ENCODE measurements around the gene BPI.
"Not testable (repeated sequence)": the region's sequence is repeated elsewhere in the genome, so short reads cannot be mapped to it uniquely, and the experiment has no call there.

BPI gene

DNA sequence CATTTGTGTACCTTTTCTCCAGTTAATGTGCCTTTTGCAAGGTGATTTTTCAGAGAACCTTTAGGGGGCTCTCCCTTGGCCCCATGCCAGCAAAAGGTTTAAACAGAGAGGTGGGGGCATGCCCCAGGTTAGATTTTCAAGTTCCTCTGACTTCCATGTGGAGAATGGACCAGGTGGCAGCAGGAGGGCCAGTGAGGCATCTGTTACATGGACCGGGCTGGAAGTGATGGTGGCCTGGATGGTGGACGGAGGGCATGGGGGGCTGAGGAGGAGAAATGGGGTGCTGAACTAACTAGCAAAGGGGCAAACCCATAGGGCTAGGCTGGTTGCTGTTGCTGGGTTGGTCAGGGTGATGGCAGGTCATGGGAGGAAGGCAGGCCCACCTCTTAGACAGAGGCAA lies 20.7 kb upstream of the BPI start:
- Histone ChIP-seq H3K79me2 (ENCODE audit: insufficient read depth, low read length) (no peaks in the 10 kb centered on the region), H3K36me3 (ENCODE audit: insufficient read depth, low read length) (no peaks in the 10 kb centered on the region), H3K9ac (ENCODE audit: low read depth, low read length) (no peak overlapping the region), H3K27me3 (ENCODE audit: insufficient read depth, low read length, poor library complexity) (peaks cover 3% of the 10 kb centered on the region), H2AFZ (ENCODE audit: low read depth, low read length) (no peak overlapping the region), H3K27ac (ENCODE audit: low read length) (no peak overlapping the region), H3K4me1 (ENCODE audit: insufficient read depth, low read length) (no peaks in the 10 kb centered on the region), H3K4me3 (ENCODE audit: low read depth in 1 of 2, low read length in 2 of 2) (no peak overlapping the region), H4K20me1 (ENCODE audit: insufficient read depth, low read length) (no peaks in the 10 kb centered on the region; the same call in 1 of the 2 replicates), H3K9me3 (ENCODE audit: insufficient read depth, low read length, severe bottlenecking) (no peaks in the 10 kb centered on the region), H3K4me2 (ENCODE audit: insufficient read depth, low read length) (no peak overlapping the region)
- ATAC-seq (ENCODE audit: insufficient read depth, low read depth) (no peak), DNase-seq (no peak)
- TF ChIP-seq, protein P1, sequence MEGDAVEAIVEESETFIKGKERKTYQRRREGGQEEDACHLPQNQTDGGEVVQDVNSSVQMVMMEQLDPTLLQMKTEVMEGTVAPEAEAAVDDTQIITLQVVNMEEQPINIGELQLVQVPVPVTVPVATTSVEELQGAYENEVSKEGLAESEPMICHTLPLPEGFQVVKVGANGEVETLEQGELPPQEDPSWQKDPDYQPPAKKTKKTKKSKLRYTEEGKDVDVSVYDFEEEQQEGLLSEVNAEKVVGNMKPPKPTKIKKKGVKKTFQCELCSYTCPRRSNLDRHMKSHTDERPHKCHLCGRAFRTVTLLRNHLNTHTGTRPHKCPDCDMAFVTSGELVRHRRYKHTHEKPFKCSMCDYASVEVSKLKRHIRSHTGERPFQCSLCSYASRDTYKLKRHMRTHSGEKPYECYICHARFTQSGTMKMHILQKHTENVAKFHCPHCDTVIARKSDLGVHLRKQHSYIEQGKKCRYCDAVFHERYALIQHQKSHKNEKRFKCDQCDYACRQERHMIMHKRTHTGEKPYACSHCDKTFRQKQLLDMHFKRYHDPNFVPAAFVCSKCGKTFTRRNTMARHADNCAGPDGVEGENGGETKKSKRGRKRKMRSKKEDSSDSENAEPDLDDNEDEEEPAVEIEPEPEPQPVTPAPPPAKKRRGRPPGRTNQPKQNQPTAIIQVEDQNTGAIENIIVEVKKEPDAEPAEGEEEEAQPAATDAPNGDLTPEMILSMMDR (IDR thresholded peaks at IDR 0.05; ENCODE audit: borderline replicate concordance, extremely low read depth, low read length, poor library complexity, severe bottlenecking) = no peak
- TF ChIP-seq EZH2 (IDR thresholded peaks at IDR 0.05; ENCODE audit: borderline replicate concordance, low read depth, low read length, severe bottlenecking) = no peak

DNA sequence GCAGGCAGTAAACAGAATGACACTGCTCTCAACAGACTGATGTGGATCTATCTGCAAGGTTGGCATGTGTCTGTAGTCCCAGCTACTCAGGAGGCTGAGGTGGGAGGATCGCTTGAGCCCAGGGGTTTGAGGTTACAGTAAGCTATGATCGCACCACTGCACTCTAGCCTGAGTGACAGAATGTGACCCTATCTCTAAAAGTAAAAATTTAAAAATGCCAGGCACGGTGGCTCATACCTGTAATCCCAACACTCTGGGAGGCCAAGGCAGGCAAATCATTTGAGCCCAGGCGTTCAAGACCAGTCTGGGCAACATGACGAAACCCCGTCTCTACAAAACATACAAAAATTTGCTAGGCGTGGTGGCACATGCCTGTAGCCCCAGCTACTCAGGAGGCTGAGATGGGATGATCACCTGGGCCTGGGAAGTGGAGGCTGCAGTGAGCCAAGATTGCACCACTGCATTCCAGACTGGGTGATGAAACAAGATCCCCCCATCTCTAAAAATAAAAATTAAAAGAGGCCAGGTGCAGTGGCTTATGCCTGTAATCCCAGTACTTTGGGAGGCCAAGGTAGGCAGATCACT lies 19.8 kb upstream of the BPI start:
- not testable (repeated sequence) for H3K36me3 ChIP-seq (ENCODE audit: insufficient read depth, low read length); DNase-seq; H3K4me2 ChIP-seq (ENCODE audit: insufficient read depth, low read length); H2AFZ ChIP-seq (ENCODE audit: low read depth, low read length); H3K79me2 ChIP-seq (ENCODE audit: insufficient read depth, low read length); H4K20me1 ChIP-seq (ENCODE audit: insufficient read depth, low read length); H3K4me1 ChIP-seq (ENCODE audit: insufficient read depth, low read length); H3K27ac ChIP-seq (ENCODE audit: low read length); H3K4me3 ChIP-seq (ENCODE audit: low read depth in 1 of 2, low read length in 2 of 2); ATAC-seq (ENCODE audit: insufficient read depth, low read depth); H3K9me3 ChIP-seq (ENCODE audit: insufficient read depth, low read length, severe bottlenecking); H3K27me3 ChIP-seq (ENCODE audit: insufficient read depth, low read length, poor library complexity); H3K9ac ChIP-seq (ENCODE audit: low read depth, low read length)

DNA sequence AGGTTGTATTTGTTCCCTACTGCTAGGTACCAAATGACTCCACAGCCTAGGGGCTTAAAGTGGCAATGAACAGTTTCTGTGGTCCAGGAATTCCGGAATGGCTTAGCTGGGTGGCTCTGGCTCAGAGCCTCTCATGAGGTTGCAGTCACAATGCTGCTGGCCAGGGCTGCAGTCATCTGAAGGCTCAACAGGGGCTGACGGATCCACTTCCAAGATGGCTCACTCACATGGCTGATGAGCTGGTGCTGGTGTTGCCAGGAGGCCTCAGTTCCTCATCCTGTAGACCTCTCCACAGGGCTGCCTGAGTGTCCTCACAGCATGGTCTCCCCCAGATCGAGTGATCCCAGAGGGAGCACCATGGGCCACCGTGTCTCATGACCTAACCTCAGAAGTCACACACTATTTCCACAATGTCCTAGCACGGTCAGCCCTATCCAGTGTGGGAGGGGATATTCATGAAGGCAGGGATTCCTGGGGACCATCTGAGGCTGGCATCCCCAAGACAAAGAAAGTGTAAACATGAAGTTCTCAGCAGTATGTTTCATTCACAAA lies 19.0 kb upstream of the BPI start:
- H3K36me3 ChIP-seq (ENCODE audit: insufficient read depth, low read length) = no peaks in the 10 kb centered on the region
- H3K4me1 ChIP-seq (ENCODE audit: insufficient read depth, low read length) = no peaks in the 10 kb centered on the region
- DNase-seq (no peak), ATAC-seq (ENCODE audit: insufficient read depth, low read depth) (no peak)
- H3K4me3 ChIP-seq (ENCODE audit: low read depth in 1 of 2, low read length in 2 of 2) = no peak overlapping the region
- no peak overlapping the region for H3K27ac ChIP-seq (ENCODE audit: low read length)
- no peak overlapping the region for H3K4me2 ChIP-seq (ENCODE audit: insufficient read depth, low read length)
- no peak overlapping the region for H2AFZ ChIP-seq (ENCODE audit: low read depth, low read length)
- H3K79me2 ChIP-seq (ENCODE audit: insufficient read depth, low read length) = no peaks in the 10 kb centered on the region
- peaks cover 3% of the 10 kb centered on the region for H3K27me3 ChIP-seq (ENCODE audit: insufficient read depth, low read length, poor library complexity)
- TF ChIP-seq EZH2 (IDR thresholded peaks at IDR 0.05; ENCODE audit: borderline replicate concordance, low read depth, low read length, severe bottlenecking) = no peak
- TF ChIP-seq, protein P1 (IDR thresholded peaks at IDR 0.05; ENCODE audit: borderline replicate concordance, extremely low read depth, low read length, poor library complexity, severe bottlenecking) = no peak
- no peaks in the 10 kb centered on the region for H3K9me3 ChIP-seq (ENCODE audit: insufficient read depth, low read length, severe bottlenecking)
- H3K9ac ChIP-seq (ENCODE audit: low read depth, low read length) = no peak overlapping the region
- no peaks in the 10 kb centered on the region; the same call in 1 of the 2 replicates for H4K20me1 ChIP-seq (ENCODE audit: insufficient read depth, low read length)

DNA sequence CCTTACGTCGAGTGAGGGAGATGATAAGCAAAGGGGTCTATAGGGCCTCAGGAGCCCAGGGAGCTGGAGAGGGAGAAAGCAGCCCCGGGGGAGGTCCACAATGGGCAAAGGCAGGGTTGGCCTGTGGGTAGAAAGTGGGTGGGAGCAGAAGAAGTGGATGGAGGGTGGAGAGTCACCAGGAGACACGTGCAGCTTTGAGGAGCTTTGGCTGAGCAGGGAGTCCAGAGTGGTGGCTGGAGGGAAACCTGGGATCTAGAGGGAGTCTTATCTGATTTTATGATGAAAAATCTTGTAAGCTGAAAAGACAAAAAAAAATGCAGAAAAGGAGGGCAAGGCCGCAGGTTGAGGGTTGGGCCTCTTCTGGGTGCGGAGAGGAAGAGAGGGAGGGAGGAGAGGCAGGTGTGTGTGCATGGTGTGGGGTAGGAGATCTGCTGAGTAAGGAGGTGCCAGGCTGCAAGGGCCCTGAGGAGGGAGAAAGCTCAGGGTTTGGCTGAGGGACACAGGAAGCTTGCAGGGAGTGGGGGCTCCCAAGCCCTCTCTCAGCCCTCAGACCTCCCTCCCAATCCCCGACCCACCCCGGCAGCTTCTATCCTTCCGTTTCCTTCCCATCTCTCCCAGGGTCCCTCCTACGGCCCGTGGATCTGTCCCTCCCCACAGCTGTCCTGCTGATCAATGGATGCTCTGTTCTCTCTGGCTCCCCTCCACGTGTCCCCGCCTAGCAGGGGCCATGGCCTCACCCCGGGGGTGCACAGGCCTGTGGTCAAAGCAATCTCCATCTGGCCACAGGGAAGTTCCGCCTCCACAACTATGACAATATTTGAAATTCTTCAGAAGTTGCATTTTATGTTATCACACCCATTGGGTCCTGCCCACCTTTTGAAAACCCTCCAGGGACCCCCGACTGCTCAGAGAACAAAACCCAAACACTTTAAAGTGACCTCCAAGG lies 17.1 kb upstream of the BPI start:
- Histone ChIP-seq H3K4me2 (ENCODE audit: insufficient read depth, low read length) (no peak overlapping the region), H4K20me1 (ENCODE audit: insufficient read depth, low read length) (no peaks in the 10 kb centered on the region; the same call in 1 of the 2 replicates), H3K79me2 (ENCODE audit: insufficient read depth, low read length) (no peaks in the 10 kb centered on the region), H3K36me3 (ENCODE audit: insufficient read depth, low read length) (no peaks in the 10 kb centered on the region), H3K27ac (ENCODE audit: low read length) (no peak overlapping the region), H2AFZ (ENCODE audit: low read depth, low read length) (no peak overlapping the region), H3K9ac (ENCODE audit: low read depth, low read length) (no peak overlapping the region), H3K4me3 (ENCODE audit: low read depth in 1 of 2, low read length in 2 of 2) (no peak overlapping the region), H3K27me3 (ENCODE audit: insufficient read depth, low read length, poor library complexity) (peaks cover 3% of the 10 kb centered on the region), H3K9me3 (ENCODE audit: insufficient read depth, low read length, severe bottlenecking) (no peaks in the 10 kb centered on the region), H3K4me1 (ENCODE audit: insufficient read depth, low read length) (no peaks in the 10 kb centered on the region)
- ATAC-seq (ENCODE audit: insufficient read depth, low read depth) (no peak), DNase-seq (no peak)
- TF ChIP-seq EZH2 (IDR thresholded peaks at IDR 0.05; ENCODE audit: borderline replicate concordance, low read depth, low read length, severe bottlenecking) = no peak
- TF ChIP-seq, protein P1 (IDR thresholded peaks at IDR 0.05; ENCODE audit: borderline replicate concordance, extremely low read depth, low read length, poor library complexity, severe bottlenecking) = no peak

Data from DND-41 (cell line).